ENCODE measurements around the gene SRRM1.

- no peak for TF ChIP-seq CTCF (IDR thresholded peaks at IDR 0.05)
- TF ChIP-seq POLR2A (IDR thresholded peaks at IDR 0.05) = no peak
Measured at GRCh38 chr1:24620678-24621077, 22.4 kb upstream of the SRRM1 start.
